GM12878 (cell line): ENCODE results near the gene SH2D3A.

Source experiments
- E4F1 ChIP-seq: fragments of 450-650 bp; IDR thresholded peaks from 2 replicates; pipeline ENCODE4 v1.6.1; 2018; ENCODE audit warnings: borderline replicate concordance, mild to moderate bottlenecking; ENCODE audit not compliant: partially characterized antibody
- MEF2B ChIP-seq: fragments of 450-650 bp; IDR thresholded peaks from 2 replicates; pipeline ENCODE4 v1.6.1; 2018; ENCODE audit warnings: mild to moderate bottlenecking, moderate library complexity; ENCODE audit not compliant: partially characterized antibody, poor library complexity, severe bottlenecking
- POLR2AphosphoS5 ChIP-seq: IDR thresholded peaks from 2 replicates; pipeline ENCODE4 v1.6.1; 2011; ENCODE audit warnings: mild to moderate bottlenecking, low read length, inconsistent platforms
- ZNF24 ChIP-seq: fragments of 450-650 bp; IDR thresholded peaks from 2 replicates; pipeline ENCODE4 v1.6.1; 2017; ENCODE audit warnings: antibody characterized with exemption, mild to moderate bottlenecking
- ZNF687 ChIP-seq: fragments of 450-650 bp; IDR thresholded peaks from 2 replicates; pipeline ENCODE4 v1.6.1; 2017; ENCODE audit warnings: mild to moderate bottlenecking, moderate library complexity

GRCh38 chr19:6737873-6738786, 29.1 kb downstream of the SH2D3A start:
- TF ChIP-seq MEF2B (peak; percentile 66), ZNF24 (no peak), POLR2AphosphoS5 (no peak), E4F1 (no peak), ZNF687 (no peak; the same call in none of the 2 replicates)
